Right kidney (tissue), 1 donor: ENCODE results near the gene TOGARAM2.

ENCODE experiments used
- DNase-seq: peaks from one replicate; pipeline ENCODE4 v3.0.0-alpha.2; 2016

The TOGARAM2 gene

GRCh38 chr2:29000481-29000880, 19.4 kb downstream of the TOGARAM2 start:
- DNase-seq, result no peak

- DNase-seq, result no peak
Measured at GRCh38 chr2:29000956-29001355, 19.9 kb downstream of the TOGARAM2 start.

GRCh38 chr2:29001806-29002205, 20.7 kb downstream of the TOGARAM2 start:
- no peak for DNase-seq

DNA sequence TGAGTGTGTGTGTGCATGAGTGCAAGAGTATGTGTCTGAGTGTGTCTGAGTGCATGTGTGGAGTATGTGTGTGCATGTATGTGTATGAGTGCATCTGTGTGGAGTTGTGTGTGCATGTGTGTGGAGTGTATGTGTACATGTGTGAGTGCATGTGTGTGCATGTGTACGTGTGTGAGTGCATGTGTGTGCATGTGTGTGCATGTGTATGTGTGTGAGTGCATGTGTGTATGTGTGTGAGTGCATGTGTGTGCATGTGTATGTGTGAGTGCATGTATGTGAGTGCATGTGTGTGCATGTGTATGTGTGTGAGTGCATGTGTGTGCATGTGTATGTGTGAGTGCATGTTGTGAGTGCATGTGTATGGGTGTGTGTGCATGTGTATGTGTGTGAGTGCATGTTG, 23.7 kb downstream of the TOGARAM2 start:
- no peak for DNase-seq

DNA sequence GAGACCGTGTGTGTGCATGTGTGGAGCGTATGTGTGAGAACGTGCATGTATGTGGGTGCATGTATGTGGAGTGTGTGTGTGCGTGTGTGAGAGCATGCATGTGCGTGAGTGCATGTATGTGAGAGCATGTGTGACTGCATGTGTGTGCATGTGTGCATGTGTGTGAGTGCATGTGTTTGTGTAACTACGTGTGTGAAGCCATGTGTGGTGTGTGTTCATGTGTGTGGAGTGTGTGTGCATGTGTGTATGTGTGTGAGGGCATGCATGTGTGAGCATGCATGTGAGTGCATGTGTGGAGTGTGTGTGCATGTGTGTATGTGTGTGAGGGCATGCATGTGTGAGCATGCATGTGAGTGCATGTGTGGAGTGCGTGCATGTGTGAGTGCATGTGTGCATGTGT, 24.2 kb downstream of the TOGARAM2 start:
- no peak for DNase-seq

GRCh38 chr2:29006092-29006979, 25.2 kb downstream of the TOGARAM2 start:
- no peak for DNase-seq

DNA sequence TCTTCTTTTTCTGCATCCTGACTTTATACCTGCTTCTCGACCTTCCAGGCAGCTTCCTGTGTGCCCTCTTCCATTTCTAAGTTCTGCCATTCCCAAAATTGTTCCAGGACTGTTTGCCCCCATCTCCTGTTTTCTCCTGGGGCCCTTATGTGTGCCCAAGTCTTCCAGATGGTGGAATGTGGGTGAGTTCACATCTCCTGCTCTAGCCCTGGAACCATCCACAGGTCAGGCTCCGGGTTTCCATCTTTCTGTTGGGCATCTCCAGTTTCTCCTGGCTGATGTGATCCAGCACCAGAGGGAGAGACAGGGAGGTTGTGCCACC, 25.8 kb downstream of the TOGARAM2 start:
- DNase-seq, result no peak

DNA sequence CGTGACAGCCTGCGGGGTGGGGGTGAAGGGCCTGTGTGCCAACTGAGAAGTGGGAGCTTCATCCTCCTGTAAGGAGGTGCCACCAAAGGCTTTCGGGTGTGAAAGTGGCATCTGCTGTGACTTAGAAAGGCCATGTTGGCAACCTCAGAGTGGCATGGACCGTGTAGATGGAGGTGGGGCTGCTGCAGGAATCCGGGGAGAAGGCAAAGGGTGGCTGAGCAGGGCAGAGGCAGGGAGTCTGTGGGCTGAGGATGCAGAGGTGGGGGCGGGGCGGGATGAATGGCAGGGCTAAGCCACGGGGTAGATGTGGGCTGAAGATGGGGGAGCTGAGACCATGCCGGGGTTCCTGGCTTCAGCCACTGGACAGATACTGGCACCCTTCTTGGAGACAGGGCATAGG, 28.2 kb downstream of the TOGARAM2 start:
- DNase-seq, result no peak

GRCh38 chr2:29009711-29010677, 28.9 kb downstream of the TOGARAM2 start:
- DNase-seq, result no peak

DNA sequence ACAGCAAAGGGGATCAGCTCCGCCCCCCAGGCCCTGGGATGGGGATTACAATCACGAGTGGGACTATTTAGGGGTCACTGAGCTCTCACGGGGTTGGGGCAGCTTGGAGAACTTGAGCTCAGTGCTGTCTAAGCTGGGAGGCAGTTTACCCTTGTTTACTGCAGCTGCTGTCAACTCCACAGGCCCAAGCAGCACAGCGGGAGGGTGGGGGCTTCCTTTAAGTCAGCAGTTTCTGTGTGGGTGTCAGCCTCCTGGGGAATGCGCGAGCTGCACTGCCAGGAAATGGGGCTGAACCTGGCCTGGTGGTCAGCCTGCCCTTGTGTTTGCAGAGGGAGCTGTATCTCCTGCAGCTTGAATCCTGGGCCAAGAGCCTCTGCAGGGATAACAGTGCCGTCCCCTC, 29.8 kb downstream of the TOGARAM2 start:
- DNase-seq, result peak; percentile 29

GRCh38 chr2:29011418-29012060, 30.4 kb downstream of the TOGARAM2 start:
- peak; percentile 33 for DNase-seq

DNA sequence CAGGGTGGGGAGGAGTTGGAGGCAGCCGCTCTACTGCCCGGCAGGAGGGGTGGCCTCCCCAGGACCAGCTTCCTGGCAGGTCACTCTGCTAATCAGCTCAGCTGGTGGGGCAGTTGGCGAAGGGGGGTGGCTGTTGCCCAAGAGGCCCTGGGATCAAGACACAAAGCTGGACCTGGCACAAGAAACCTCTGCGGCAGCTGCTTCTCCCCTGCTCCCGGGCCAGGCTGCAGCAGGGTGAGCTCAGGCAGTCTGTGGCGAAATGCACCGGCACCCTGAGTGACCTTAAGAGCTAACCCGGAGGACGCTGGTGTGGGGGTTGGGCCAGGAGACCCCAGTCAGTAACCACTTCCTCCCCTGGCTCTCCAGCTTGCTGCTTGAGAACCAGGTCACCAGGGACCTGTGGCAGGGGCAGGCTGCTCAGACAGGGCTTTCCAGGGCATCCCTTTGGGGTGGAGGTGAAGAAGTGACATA, 31.1 kb downstream of the TOGARAM2 start:
- DNase-seq, result no peak

DNA sequence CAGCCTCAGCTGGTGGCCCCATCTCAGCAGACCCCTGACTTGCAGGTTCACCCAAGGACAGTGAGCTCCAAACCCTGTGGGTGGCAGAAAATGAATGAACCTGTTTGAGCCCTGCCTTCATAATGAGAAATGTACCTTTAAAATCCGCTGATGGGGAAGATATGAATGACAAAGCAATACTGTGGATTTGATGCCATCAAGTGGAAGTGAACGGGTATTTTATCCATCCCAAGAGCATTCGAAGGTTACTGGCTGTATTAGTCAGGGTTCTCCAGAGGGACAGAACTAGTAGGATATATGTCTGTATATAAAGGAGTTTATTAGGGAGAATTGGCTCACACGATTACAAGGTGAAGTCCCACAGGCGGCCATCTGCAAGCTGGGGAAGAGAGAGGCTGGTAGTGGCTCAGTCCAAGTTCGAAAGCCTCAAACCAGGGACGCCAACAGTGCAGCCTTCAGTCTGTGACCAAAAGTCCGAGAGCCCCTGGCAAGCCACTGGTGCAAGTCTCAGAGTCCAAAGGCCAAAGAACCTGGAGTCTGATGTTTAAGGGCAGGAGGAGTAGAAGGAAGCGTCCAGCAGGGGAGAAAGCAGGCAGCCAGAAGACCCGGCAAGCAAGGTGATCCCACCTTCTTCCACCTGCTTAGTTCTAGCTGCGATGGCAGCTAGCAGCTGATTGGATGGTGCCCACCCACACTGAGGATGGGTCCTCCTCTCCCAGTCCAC, 32.1 kb downstream of the TOGARAM2 start:
- no peak for DNase-seq

DNA sequence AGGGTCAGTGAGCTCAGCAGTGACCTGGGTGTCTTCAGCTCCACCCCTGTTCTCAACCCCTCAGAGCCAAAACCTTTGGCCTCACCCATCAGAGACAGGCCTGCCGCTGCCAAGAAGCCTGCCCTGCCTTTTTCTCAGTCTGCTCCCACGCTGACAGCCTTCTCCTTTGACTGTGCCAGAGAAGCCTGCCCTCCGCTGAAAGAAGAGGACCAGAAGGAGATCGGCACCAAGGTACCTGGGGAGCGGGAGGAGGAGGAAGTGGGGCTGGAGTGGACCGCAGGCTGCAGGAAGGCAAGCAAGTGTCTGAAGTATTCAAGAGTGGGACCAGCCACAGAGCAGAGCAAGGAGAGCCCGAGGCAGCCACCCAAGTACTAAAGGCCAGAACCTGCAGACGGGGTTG, 33.2 kb downstream of the TOGARAM2 start:
- DNase-seq, result no peak

- no peak for DNase-seq
Measured at GRCh38 chr2:29014811-29015421, 33.8 kb downstream of the TOGARAM2 start.

DNA sequence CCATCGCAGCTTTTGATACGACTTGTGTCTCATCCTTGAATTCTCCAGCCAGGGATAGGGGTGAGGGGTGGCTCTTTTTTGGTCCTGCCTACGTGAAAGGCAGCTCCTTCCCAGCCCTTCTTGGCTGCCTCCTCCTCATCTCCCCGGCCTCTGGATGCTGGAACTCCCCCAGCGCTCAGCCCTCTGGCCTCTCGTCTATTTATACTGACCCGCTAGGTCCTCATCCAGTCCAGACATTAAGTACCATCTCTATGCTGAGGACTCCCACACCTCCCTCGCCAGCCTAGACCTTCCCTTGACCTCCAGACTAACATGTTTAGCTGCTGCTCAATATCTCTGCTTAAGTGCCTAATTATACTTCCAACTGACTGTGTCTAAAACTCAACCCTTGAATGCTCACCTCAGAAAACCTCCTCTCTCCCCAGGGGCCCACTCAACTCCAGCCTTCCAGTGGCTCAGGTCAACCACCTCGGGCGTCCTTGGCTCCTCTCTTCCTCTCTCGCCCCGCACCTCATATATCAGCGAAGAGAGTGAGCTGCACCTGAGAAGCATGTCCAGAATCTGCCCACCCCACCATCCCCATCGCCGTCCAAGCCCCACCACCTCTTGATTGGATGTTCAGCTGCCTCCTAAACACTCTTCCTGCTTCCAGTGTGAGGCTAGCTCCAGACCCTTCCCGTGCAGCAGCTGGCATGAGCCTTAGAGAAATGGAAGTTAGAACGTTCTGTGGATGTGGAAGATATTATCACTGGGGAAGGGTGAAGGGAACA, 34.8 kb downstream of the TOGARAM2 start:
- no peak for DNase-seq

GRCh38 chr2:29016504-29016903, 35.4 kb downstream of the TOGARAM2 start:
- no peak for DNase-seq

GRCh38 chr2:29017716-29018435, 36.8 kb downstream of the TOGARAM2 start:
- DNase-seq, result no peak

DNA sequence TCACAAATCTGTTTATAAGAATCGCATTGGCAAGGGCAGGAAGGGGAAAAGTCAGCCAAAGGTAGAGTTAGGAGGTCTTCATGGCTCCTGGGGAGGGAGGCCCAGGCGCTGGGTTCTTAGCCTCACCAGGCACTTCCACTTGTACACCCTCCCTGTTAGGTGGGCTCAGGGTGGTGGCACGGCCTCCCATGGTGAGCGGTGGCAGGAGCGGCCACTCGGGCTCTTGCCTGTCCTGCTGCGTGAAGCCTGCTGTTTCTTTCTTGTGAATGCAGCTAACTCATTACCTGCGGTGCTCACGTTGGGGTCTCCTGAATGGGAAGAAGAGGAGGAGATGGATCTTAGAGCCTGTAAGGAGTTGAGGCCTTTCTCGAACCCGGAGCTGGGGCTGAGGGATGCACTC, 40.8 kb downstream of the TOGARAM2 start:
- DNase-seq, result no peak

DNA sequence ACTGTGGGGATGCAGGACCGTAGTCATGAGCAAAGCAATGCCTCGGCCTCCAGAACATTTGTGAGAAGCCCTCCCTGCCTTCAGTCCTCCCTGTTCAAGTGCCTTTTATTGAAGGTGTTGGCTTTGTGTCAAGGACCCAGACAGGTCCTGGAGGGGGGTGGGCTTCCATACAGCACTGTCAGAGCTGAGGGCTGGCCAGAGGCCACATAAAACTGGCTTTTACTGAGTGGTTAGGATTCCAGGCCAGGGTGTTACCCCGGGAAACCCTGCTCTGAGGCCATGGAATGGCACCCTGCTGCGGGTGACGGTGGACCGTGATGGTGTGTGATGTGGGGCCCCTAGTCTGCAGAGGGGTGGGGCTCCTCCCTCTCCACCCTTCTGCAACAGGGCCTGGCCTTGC, 41.6 kb downstream of the TOGARAM2 start:
- DNase-seq, result no peak
